Ecto neural progenitor cell (in vitro differentiated cells): Measurements from ENCODE around the gene SYNE2.
"Not testable (repeated sequence)": the region's sequence is repeated elsewhere in the genome, so short reads cannot be mapped to it uniquely, and the experiment has no call there.

ENCODE experiments used
- DNase-seq: peaks from one replicate; pipeline ENCODE4 v3.0.0-alpha.2; 2018; ENCODE audit warnings: low spot score

SYNE2 gene

DNA sequence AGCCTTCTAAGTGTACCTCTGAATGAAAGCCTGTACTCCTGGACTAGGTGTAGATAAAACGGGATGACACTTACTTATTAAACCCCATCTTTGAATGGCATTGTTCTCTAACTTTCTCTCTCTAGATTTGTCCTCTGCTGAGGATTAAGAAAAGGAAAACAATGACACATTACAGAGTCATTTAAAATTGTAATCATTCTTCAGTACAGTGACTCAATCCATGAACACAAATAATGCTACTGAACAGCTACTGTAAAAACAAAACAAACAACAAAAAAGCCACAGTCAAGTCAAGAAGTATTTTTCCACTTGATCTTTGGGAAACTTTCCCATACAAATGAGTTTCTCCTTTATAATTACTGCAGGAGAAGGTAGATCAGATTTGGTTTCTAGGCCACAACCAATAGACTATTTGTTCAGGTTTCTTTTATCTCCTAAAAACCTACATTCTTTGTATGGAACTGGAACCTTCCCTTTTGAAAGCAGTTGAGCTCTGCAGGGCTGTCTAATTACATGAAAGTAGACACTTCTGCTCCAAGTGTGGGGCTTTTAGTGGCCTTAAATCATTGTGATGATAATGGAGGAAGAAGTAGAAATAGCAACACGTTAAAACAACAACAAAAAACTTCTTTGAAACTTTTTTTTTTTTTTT, 222.3 kb downstream of the SYNE2 start:
- no peak for DNase-seq

GRCh38 chr14:64075613-64076005, 222.8 kb downstream of the SYNE2 start:
- no peak for DNase-seq

- no peak for DNase-seq
Measured at GRCh38 chr14:64080452-64080851, 227.6 kb downstream of the SYNE2 start.

DNA sequence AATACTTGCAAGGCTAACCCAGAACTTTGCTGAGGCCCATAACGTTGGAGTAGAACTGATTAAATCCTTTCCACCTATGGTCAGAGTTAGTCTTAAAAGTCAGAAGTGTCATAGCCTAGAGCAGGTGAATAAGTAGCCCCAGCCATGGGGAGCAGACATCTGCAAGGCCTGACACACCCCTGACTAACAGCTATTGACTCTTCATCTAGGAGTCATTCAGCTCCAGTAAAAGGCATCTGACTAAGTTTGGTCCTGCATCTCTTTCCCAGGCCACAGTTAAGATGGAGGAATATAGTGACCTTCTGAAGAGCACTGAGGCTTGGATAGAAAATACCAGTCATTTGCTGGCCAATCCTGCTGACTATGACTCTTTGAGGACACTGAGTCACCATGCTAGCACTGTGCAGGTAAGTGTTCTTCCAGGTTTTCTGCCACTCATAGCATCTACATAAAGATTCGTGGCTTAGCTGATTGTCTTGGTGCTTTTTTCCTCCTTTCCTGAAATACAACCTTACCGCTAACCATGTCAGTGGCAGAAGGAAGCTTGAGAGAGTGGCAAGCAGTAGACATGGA, 228.5 kb downstream of the SYNE2 start:
- no peak for DNase-seq

DNA sequence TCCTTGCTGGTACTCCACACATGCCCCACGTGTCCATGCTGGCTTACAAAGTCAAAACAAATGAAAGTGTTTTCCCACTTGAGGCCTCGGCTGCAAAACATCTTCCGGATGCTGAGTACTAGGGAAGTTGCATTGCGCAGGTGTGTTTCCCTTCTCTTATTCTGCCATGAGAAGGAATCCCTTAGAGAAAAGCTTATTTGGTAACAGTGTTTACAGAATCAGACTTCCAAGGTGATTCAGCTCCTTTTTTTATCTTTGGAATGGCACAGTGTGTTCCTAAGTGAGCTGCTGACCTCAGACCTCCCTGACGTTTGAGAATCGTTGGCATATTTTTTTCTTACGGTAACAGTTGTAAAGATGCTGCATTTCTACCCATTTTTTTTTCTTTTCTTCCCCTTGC, 230.0 kb downstream of the SYNE2 start:
- no peak for DNase-seq

GRCh38 chr14:64088647-64088964, 235.8 kb downstream of the SYNE2 start:
- no peak for DNase-seq

DNA sequence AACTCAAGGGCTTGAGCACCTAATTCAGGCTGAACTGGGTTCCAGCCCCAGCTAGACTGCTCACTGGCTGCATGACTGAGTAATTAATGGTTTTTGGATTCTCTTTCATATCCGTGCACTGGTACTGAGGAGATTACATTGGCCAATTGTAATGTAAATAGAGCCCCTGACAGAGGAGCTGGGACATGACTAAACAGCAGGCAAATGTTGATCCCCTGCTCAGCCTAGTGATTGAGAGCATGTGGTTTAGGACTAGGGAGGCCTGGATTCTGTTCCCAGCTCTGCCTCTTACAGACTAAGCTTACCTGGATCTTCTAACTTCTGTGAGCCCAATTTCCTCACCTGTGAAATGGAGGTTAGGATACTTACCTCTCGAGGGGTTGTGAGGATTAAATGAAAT, 237.1 kb downstream of the SYNE2 start:
- peak; percentile 51 for DNase-seq

- no peak for DNase-seq
Measured at GRCh38 chr14:64091217-64091616, 238.4 kb downstream of the SYNE2 start.

- no peak for DNase-seq
Measured at GRCh38 chr14:64092338-64092737, 239.5 kb downstream of the SYNE2 start.

DNA sequence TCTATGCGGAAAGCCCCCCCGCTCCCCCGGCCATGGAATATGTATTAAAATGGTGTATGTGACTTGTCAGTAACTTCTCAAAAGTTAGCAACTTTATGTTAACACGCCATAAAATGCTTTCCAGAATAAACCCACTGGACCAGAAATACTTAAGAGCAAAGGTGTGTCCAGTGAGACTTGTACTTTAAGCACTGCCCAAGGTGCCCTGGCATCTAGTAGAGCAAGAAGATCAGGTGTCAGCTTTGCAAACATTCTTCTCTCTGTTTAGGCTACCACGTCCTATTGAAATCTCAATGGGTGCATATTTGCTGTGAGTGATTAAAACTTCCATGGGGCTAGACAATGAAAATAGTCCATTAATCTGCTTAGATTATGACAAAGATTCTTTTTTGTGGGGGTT, 240.1 kb downstream of the SYNE2 start:
- DNase-seq, result no peak

GRCh38 chr14:64095620-64096019, 242.8 kb downstream of the SYNE2 start:
- DNase-seq, result no peak

DNA sequence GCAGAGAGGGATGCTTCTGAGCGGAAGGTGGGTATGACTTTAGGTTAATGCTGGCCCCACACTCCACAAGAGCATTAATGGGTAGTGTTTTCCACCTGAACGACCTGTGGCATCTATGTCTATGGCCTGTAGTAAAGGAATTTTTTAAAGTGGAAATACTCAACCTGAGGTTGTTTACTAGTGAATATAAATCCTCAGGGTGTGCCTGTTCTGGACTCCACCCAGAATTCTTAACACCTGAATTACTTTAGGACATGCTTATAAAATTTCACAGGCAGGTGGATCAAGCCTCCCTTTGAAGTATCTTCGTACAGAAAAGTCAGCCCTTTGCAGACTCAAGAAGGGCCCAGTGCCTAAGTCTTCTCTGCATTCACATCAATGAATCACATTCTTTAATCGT, 245.3 kb downstream of the SYNE2 start:
- DNase-seq, result no peak

DNA sequence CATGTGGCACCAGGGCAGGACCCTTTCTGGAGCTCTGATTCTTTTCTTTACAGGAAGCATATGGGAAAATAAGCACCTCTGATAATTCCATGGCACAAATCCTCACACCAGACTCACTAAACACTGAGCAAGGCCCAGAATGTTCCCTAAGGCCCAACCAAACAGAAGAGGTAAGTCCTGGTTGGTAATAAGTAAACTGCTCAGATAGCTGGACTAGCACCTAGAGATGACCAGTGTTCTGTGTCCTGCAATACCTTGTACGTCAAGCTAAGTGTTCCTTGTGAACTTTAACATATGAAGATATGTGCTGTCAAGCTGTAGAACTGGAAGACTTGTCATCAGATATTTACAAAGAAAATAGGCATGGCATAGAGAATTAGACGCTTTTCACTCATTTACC, 254.6 kb downstream of the SYNE2 start:
- DNase-seq, result no peak

DNA sequence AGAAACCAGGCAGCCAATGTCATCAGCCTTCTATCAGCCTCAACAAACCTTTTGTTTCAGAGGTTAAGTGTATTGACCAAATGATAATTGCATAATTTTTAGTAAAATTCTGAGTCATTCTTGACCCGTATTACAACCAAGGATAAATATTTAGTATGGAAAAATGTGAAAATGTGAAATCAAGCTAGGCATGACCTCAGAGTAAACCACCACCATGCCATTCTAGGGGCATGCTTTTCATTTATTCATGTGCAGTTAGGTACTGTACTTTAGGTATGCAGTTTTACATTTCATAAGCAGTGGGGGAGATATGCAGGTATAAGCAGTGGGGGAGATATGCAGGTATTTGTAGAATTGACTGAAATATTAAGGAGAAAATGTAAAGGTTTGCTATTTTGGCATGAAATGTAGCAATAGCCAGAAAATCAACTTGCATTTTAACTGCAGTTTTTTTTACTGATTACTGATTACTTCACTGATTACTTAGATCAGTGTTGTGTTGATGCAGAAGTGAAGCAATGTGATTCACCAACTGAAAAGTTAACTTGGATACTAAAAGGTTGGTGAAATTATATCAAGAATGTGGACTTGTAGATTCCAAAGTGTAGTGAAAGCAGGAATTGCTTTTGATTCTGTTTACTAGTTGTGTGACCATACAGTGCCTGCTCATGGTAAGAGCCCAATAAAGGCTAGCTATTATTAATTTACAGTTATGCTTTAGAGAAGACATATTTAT, 257.2 kb downstream of the SYNE2 start:
- DNase-seq, result no peak

DNA sequence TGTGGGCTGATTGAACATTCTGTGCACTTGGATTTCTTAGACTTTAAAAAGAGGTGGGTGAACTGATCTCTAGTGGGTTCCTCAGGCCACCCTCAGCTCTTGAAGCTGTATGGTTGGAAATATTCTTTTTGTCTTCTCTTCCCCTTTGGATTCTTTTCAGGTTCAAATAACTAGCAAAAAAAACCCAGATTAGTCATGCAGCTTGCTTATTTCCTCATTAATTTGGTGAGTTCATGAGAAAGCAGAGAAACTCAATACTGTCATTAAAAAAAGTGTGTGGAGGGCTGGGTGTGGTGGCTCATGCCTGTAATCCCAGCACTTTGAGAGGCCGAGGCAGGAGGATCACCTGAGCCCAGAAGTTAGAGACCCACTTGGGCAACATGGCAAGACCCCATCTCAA, 258.0 kb downstream of the SYNE2 start:
- DNase-seq, result no peak

DNA sequence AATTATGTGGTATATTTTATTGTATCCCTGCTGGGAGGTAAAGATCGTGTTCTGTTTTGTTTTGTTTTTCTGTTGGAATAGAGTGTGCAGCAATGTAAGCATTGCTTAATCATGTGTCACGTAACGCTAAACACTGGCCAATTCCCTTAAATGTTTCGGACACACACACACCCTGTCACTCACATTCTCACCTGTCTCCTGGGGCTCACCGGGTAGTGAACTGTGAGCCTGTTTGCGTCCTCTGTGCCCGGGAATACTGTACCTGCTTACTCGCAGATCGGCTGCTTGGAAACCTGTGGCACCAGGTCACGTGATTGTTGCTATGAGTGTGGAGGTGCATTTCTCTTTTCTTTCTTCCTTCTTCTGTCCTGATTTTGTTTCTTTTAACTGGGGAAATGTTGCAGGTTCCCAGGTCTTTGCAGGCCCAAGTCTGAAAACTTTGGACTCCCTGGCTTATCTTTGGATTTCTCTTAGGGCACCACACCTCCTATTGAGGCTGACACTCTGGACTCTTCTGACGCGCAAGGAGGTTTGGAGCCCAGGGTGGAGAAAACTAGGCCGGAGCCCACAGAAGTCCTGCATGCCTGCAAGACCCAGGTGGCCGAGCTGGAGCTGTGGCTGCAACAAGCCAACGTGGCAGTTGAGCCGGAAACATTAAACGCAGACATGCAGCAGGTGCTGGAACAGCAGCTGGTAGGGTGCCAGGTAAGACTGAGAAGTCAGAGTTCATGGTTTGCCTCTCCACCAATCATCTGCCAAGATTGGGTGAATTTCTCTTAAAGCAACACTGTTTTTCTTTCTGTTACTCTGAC, 260.3 kb downstream of the SYNE2 start:
- no peak for DNase-seq

DNA sequence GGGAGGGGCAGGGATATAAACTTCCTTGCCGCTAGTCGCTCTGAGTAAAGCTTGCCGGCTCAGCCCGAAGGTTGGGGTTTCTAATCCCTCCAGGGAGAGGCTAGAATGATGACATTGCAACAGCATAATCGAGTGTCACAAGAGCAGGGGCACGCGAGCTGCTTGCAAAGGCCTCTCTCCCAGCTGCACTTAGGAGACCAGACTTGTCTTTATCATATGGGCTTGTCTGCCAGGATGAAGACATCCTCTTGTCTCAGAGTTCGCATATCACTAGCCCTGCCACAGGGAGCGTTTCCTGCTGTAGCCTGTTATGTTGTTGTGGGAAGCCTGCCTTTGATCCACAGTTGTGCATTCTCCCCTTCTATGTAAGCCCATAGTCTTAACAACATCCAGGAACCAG, 261.4 kb downstream of the SYNE2 start:
- no peak for DNase-seq

GRCh38 chr14:64114796-64115195, 262.0 kb downstream of the SYNE2 start:
- DNase-seq, result no peak

DNA sequence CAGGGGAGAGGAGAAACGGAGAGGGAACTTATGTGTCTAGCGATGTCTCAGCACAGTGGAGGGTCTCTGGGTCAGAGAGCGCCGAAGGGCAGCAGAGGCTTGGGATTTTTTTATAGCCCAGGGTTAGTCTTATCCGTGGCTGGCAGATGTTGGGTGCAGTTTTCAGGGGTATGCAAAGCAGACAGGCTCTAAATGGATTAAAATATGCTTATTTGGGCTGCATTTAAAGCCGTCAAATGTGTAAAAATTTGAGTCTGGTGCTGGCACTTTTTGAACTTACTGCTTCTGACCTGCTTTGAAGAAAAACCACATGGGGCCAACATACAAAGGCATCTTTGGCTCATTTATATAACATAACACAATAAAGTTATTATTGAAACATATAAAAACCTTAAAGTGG, 262.6 kb downstream of the SYNE2 start:
- no peak for DNase-seq

- DNase-seq, result no peak
Measured at GRCh38 chr14:64117671-64118402, 265.0 kb downstream of the SYNE2 start.

DNA sequence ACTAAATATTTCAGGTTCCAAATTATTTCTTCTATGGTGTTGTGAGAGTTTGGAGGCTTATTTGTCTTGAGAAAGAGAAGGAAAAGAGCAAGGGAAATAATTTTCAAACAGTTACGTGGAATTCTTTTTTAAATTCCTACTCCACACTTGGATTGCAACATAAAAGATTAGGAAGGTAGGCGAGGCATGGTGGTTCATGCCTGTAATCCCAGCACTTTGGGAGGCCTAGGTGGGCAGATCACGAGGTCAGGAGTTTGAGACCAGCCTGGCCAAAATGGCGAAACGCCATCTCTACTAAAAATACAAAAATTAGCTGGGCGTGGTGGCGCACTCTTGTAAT, 265.6 kb downstream of the SYNE2 start:
- not testable (repeated sequence) for DNase-seq

GRCh38 chr14:64118892-64119291, 266.1 kb downstream of the SYNE2 start:
- DNase-seq, result no peak
